Epithelial cell of esophagus (primary cell): ENCODE data around the gene ABCC4.

Experiments used
- DNase-seq: peaks from one replicate; pipeline ENCODE4 v3.0.0; 2010; ENCODE audit warnings: low read depth
- H3K4me3 ChIP-seq: 2 replicates; pipeline ENCODE4 v1.5.1; 2011; ENCODE audit warnings: mild to moderate bottlenecking, low read length, control low read depth
- CTCF ChIP-seq: IDR thresholded peaks from 2 replicates; pipeline ENCODE4 v1.5.1; 2011; ENCODE audit warnings: low read depth, mild to moderate bottlenecking, low read length, control low read depth, inconsistent platforms; ENCODE audit not compliant: insufficient read depth; ENCODE audit errors: missing control alignments

Gene ABCC4

GRCh38 chr13:95319551-95320274 lies 18.5 kb upstream of the ABCC4 start:
- DNase-seq: no peak
- H3K4me3 ChIP-seq: no peak overlapping the region
- no peak for TF ChIP-seq CTCF

GRCh38 chr13:95317039-95317989 lies 16.1 kb upstream of the ABCC4 start:
- TF ChIP-seq CTCF: no peak
- H3K4me3 ChIP-seq: no peak overlapping the region
- DNase-seq: no peak

GRCh38 chr13:95315752-95316151 lies 14.5 kb upstream of the ABCC4 start:
- no peak for DNase-seq
- H3K4me3 ChIP-seq: no peak overlapping the region
- TF ChIP-seq CTCF: no peak

DNA sequence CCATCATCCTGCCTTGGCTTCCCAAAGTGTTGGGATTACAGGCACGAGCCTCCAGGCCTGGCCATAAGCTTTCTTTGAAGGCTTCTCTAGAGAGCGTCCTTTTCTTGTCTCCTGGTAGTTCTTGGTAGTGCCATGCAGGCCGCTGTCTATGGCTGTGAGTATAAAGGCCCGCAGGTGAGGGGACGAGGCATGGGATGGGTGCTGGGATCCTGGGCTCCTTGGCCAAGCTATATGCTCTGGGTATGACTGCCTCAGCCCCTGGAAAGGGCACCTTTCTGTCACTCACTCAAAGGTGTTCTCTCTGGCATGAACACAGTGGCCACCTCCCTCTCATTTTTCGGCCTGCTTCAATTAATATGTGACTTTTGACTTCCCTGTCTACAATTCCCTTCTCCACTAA lies 6.3 kb upstream of the ABCC4 start:
- no peak overlapping the region for H3K4me3 ChIP-seq
- TF ChIP-seq CTCF: no peak

DNA sequence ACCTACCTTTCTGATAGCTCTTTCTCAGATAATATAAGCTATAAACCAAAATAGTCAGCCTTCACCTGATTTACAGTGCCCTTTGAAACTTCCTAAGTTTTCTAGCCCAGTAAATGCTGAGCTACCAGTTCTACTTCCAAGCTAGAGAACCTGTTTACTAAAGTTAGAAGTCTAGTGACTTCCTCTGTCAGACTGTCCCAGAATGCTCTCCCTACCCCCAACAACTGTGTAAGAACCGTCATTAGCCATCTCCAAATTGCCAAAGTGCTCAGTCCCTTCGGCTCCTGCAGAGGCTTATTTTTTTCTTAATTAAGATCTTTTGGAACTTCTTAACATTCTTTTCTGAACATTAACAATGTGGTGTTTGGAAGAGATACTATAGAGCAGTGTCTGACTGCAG lies 3.2 kb upstream of the ABCC4 start:
- no peak overlapping the region for H3K4me3 ChIP-seq
- no peak for TF ChIP-seq CTCF
- no peak for DNase-seq

More for the DNA sequence above, 6.3 kb upstream of the ABCC4 start:
- DNase-seq: no peak

DNA sequence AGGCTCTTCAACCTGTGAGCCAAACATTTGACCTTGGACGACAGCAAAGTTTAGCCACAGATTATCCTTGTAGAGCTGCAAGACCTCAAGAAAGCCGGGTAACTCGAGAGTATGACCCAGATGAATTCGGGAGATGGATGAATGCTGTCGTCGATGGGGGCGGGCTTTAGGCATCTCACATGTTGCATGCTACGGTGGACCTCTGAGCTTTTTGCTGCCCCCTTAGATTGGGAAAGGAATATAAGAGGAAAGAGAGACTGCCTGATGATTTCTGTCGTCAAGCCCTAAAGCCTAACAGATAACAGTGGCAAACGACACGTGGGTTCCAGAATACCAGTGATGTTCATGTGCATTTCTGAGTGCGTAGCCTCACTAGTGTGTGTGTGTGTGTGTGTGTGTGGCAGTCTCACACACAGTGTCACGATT lies 730 bp upstream of the ABCC4 start:
- no peak for TF ChIP-seq CTCF
- DNase-seq: no peak
- peak overlapping the region; percentile 46 for H3K4me3 ChIP-seq
